Pancreas (tissue), 10 donors: Measurements from ENCODE around the gene STK38L. TPM values are rescaled to one million over a fixed set of nuclear protein-coding genes. Genes with fewer than 3 reads are reported as not detected.

Experiments used
- ATAC-seq, 4 donors: fragments of 200-7000 bp; cut with Tn5 transposase; one replicate each; pipeline versions ENCODE4 v1.8.0 to v1.9.1; 2020; ENCODE audit warnings: mild to moderate bottlenecking in 4 of 4, moderate library complexity in 4 of 4
- DNase-seq, 6 donors: peaks; one replicate each; pipeline ENCODE4 v3.0.0-alpha.2; 2020
- FAIRE-seq: peaks from 2 replicates; lab custom pipeline; 2012; peaks lifted over from hg19 to GRCh38; lab: Jason Lieb, UNC
- H3K27ac ChIP-seq, 4 donors: fragments of 200-600 bp; sonication (generic); 1 replicate in 3 of 4; 2 replicates in 1 of 4; pipeline versions ENCODE4 v1.5.0 to v1.8.0; 2020
- H3K27me3 ChIP-seq, 4 donors: fragments of 200-600 bp; one replicate each; pipeline ENCODE4 v1.8.0; 2021
- H3K36me3 ChIP-seq, 3 donors: fragments of 200-600 bp; sonication (generic) in 1 of 3; one replicate each; pipeline versions ENCODE4 v1.5.0 to v1.8.0; 2020 to 2021
- H3K4me1 ChIP-seq, 3 donors: fragments of 200-600 bp; one replicate each; pipeline ENCODE4 v1.8.0; 2021
- H3K4me3 ChIP-seq, 4 donors: fragments of 200-600 bp; sonication (generic) in 2 of 4; one replicate each; pipeline versions ENCODE4 v1.5.0 to v1.8.0; 2020 to 2021
- H3K9me3 ChIP-seq, 4 donors: fragments of 200-600 bp; one replicate each; pipeline ENCODE4 v1.8.0; 2021
- WGBS, 2 donors: extraction: QIAGEN DNeasy Blood & Tissue Kit; methylation state at CpG; one replicate each; pipeline ENCODE4 v1.1.7; 2013; 5-methylcytosine and 5-hydroxymethylcytosine counted together
- intact Hi-C, 3 donors: fragments of 100-400 bp; cut with DNase I; formaldehyde crosslinking; loops; one replicate each; pipeline versions ENCODE4 v1.11.1 to v1.14.2; 2022
- polyA plus RNA-seq, 2 donors: library from polyadenylated mRNA; stranded (reverse); fragments of 200-250 nt; gene quantifications; one replicate each; pipeline ENCODE4 v1.2.3, GENCODE V29; 2013
- total RNA-seq, 6 donors: library from RNA; stranded (reverse); fragmentation: NEBNext Ultra II Directional in 4 of 6; extraction: Animal tissue kit (Norgen Biotek cat#: 25700) in 4 of 6; gene quantifications; one replicate each; pipeline versions ENCODE4 v1.2.1 to v1.2.4, GENCODE V29; 2021 to 2023
- TF ChIP-seq, protein P1 (sequence below), 4 donors: fragments of 200-600 bp; sonication (generic) in 3 of 4; IDR thresholded peaks; one replicate each; pipeline versions ENCODE4 v1.5.0 to v1.8.0; 2021; ENCODE audit warnings: antibody characterized with exemption in 4 of 4
- donor health status: healthy with polysubstance abuse.
- donor health status: DM: no; HTN: no; CAD: no; lungs with moderate emphysema.
- donor health status: DM: no; HTN: no; CAD: no.
- donor health status: control.
- donor health status: control.
- donor health status: Bipolar disorder and iron deficiency.
- donor health status: DM: yes; HTN: yes; CAD: no.
- donor health status: DM: no; HTN: no; CAD: no.
- donor health status: DM: no; HTN: no; CAD: no.
- donor health status: DM: yes; HTN: yes; CAD: no.

STK38L gene
- total and polyA plus RNA-seq, 8 donors: 6.3 to 49.9 (median 12.0) TPM

DNA sequence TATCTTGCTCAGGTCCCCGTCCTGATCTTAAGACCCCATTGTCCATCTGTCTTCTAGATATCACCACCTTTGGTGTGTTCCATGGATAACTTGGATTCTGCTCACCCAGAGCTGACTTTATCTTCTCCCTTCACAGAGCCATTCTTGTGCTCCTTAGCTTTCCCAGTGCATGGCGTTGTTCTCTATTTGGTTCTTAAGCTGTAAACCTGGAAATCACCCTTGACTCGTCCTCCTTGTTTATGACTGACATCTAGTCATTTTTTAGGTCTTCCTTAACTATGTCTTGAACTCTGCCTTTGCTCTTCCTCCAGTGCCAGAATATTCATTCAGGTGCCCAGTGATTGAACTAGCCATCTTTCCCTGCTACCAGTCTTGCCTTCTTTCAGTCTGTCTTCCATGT lies 11.7 kb downstream of the STK38L start:
- TF ChIP-seq, protein P1, sequence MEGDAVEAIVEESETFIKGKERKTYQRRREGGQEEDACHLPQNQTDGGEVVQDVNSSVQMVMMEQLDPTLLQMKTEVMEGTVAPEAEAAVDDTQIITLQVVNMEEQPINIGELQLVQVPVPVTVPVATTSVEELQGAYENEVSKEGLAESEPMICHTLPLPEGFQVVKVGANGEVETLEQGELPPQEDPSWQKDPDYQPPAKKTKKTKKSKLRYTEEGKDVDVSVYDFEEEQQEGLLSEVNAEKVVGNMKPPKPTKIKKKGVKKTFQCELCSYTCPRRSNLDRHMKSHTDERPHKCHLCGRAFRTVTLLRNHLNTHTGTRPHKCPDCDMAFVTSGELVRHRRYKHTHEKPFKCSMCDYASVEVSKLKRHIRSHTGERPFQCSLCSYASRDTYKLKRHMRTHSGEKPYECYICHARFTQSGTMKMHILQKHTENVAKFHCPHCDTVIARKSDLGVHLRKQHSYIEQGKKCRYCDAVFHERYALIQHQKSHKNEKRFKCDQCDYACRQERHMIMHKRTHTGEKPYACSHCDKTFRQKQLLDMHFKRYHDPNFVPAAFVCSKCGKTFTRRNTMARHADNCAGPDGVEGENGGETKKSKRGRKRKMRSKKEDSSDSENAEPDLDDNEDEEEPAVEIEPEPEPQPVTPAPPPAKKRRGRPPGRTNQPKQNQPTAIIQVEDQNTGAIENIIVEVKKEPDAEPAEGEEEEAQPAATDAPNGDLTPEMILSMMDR (IDR thresholded peaks at IDR 0.05): no peak
- FAIRE-seq (no peak), ATAC-seq (no peak), DNase-seq (no peak)
- H3K36me3 ChIP-seq: no peaks in the 10 kb centered on the region
- WGBS, 2 donors: 91 to 97% methylated on average over 3 of the region's 3 CpGs
- H3K9me3 ChIP-seq: no peaks in the 10 kb centered on the region
- H3K27me3 ChIP-seq: no peaks in the 10 kb centered on the region
- intact Hi-C loops: no loop called here
- no peak overlapping the region for H3K27ac ChIP-seq
- H3K4me3 ChIP-seq: no peak overlapping the region
- peaks cover 3 to 13% (median 8%) of the 10 kb centered on the region in 3 donors for H3K4me1 ChIP-seq

DNA sequence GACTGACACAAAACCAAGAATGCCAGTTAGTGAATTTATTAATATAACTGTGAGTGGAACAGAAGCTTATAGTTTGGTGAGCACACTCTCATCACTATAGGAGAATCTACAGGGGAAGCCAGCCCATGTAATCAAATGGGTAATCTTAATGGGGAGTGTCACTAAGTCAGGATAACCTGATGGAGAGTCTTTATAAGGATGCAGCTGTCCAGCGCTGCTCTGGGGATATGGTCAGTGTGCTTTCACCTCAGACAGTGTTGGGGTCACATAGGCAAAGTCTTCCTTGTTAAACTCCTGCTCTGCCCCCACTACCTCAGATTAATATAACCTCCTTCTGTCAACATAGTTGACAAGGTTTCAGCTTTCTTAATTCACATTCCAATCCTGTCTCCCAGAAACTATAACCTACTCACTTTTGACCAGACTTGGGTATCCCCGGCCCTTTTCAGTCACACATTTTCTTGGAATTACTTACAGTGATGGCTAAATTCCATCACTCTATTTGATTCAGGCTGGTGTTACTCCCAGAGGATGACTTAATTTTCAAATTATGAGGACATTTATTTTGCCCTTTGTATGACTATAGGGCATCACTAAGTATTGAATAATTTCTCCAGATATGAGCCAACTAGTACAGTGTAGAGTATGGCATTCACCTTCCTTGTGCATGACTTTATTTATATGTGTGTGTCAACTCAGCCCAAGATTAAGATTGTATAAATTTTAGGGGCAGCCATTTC lies 13.2 kb downstream of the STK38L start:
- intact Hi-C loops: no loop called here
- WGBS, 2 donors: 82 to 88% methylated on average over 2 of the region's 2 CpGs
- Histone ChIP-seq H3K36me3 (no peaks in the 10 kb centered on the region), H3K9me3 (no peaks in the 10 kb centered on the region), H3K27ac (no peak overlapping the region), H3K4me1 (peaks cover 3 to 22% (median 21%) of the 10 kb centered on the region in 3 donors), H3K27me3 (no peaks in the 10 kb centered on the region), H3K4me3 (no peak overlapping the region)
- FAIRE-seq (no peak), ATAC-seq (no peak), DNase-seq (no peak)
- TF ChIP-seq, protein P1 (IDR thresholded peaks at IDR 0.05): no peak

DNA sequence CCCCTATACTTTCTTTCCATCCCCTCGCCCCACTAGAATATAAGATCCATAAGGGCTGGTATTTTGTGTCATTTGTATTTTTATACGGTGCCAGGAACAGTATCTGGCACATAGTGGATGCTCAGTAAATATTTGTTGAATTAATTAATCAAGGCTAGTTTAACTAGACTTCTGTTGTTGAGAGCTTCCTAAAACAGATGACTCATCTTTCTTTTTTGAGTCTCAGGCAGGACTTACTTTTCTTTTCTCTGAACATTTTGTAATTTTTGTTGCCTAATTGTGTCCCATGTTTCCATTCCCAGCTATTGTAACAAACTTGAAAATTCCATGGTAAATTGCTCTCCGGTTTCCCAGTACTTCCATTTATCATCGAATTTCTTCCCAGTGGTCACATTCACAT lies 16.7 kb downstream of the STK38L start:
- Histone ChIP-seq H3K27ac (peak overlapping the region in 2 of 4 donors; percentile 33 to 47), H3K9me3 (no peaks in the 10 kb centered on the region), H3K4me1 (peaks cover 3 to 22% (median 21%) of the 10 kb centered on the region in 3 donors), H3K27me3 (no peaks in the 10 kb centered on the region), H3K36me3 (no peaks in the 10 kb centered on the region), H3K4me3 (no peak overlapping the region)
- FAIRE-seq: no peak
- intact Hi-C loops: no loop called here
- TF ChIP-seq, protein P1 (IDR thresholded peaks at IDR 0.05): no peak
- ATAC-seq: peak; percentile 31 to 85 (median 74)
- no peak for DNase-seq
- WGBS, 2 donors: 56 to 58% methylated on average over 4 of the region's 4 CpGs

DNA sequence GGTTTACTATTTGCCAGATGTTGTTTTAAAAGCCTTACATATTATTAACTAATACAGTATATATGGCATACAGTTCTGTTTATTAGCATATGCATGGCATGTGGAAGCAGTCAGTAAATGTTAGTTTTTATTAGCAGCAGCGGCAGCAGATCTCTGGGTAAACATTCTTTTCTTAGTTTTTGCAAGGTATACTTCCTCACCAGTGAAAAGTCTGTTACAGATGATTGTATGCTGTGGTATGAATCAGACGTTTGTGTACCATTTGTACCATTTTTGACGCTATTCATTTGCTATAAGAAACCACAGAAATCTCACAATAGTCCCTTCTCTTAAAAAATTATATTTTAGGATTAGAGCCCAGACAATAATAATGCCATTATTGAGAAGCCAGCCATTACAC lies 17.8 kb downstream of the STK38L start:
- Histone ChIP-seq H3K4me1 (peaks cover 3 to 22% (median 21%) of the 10 kb centered on the region in 3 donors), H3K36me3 (no peaks in the 10 kb centered on the region), H3K27ac (no peak overlapping the region), H3K27me3 (no peaks in the 10 kb centered on the region), H3K4me3 (no peak overlapping the region), H3K9me3 (no peaks in the 10 kb centered on the region)
- FAIRE-seq (no peak), ATAC-seq (peak in 3 of 4 donors; percentile 36 to 63 (median 60)), DNase-seq (no peak)
- intact Hi-C loops: no loop called here
- TF ChIP-seq, protein P1 (IDR thresholded peaks at IDR 0.05): no peak
- 32 to 51% methylated on average over 3 of the region's 3 CpGs for WGBS, 2 donors

DNA sequence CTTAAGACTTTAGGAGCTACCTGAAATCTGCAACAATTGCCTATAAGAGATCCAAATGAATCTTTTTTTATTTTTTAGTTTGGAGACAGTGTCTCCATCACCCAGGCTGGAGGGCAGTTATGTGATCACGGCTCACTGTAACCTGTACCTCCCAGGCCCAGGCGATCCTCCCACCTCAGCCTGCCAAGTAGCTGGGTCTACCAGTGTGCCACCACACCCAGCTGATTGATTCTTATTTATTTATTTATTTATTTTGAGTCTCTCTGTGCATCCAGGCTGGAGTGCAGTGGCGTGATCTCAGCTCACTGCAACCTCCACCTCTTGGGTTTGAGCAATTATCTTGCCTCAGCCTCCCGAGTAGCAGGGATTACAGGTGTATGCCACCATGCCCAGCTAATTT lies 26.1 kb downstream of the STK38L start:
- Histone ChIP-seq H3K4me1 (peaks cover 26 to 33% (median 29%) of the 10 kb centered on the region in 3 donors), H3K27me3 (no peaks in the 10 kb centered on the region), H3K9me3 (no peaks in the 10 kb centered on the region), H3K36me3 (no peaks in the 10 kb centered on the region), H3K4me3 (no peak overlapping the region), H3K27ac (no peak overlapping the region)
- 96 to 98% methylated on average over 4 of the region's 4 CpGs for WGBS, 2 donors
- no peak for DNase-seq
- FAIRE-seq: no peak
- TF ChIP-seq, protein P1 (IDR thresholded peaks at IDR 0.05): no peak
- intact Hi-C loops: no loop called here
- ATAC-seq: no peak
